Astrocyte (in vitro differentiated cells and primary cell): ENCODE data around the gene SPATA17.

Experiments
- EZH2 ChIP-seq: IDR thresholded peaks from 2 replicates; pipeline ENCODE4 v1.6.1; 2012; ENCODE audit warnings: mild to moderate bottlenecking, low read length, inconsistent platforms; ENCODE audit not compliant: insufficient read depth
- TF ChIP-seq, protein P1 (sequence below): IDR thresholded peaks from 2 replicates; pipeline ENCODE4 v1.5.1; 2011; ENCODE audit warnings: low read depth, mild to moderate bottlenecking, inconsistent platforms, low read length, moderate library complexity; ENCODE audit not compliant: insufficient read depth

DNA sequence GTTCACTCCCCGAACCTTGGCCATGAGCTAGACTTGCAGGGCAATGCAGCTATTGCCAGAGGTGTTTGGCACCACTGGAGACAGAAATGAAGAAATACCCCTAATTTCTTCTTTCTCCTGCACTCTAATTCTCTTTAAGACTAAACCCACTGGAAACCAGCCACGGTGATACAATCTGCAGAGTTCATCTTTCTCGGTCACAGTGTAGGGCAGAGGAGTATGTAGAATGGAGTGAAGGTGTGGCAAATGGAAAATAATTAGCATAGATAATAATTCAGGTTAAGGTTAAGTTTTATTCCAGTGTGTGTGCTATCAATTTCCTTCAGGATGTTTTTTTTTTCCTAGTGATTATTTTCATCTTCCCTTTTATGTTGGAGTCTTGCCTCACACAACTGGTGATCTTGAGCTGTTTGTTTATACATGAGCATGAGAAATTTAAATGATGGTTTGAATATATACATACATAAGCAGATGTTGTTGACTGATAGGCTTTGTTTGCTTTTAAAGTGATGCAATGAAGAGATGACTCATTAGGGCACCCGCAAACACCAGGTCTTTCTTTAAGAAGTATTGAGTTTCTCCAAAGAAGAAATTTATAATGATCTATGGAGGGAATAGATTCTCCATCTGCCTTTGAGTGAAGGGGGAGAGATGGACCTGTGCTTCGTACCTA lies 81.9 kb downstream of the SPATA17 start:
- TF ChIP-seq, protein P1, sequence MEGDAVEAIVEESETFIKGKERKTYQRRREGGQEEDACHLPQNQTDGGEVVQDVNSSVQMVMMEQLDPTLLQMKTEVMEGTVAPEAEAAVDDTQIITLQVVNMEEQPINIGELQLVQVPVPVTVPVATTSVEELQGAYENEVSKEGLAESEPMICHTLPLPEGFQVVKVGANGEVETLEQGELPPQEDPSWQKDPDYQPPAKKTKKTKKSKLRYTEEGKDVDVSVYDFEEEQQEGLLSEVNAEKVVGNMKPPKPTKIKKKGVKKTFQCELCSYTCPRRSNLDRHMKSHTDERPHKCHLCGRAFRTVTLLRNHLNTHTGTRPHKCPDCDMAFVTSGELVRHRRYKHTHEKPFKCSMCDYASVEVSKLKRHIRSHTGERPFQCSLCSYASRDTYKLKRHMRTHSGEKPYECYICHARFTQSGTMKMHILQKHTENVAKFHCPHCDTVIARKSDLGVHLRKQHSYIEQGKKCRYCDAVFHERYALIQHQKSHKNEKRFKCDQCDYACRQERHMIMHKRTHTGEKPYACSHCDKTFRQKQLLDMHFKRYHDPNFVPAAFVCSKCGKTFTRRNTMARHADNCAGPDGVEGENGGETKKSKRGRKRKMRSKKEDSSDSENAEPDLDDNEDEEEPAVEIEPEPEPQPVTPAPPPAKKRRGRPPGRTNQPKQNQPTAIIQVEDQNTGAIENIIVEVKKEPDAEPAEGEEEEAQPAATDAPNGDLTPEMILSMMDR, result no peak
- no peak for TF ChIP-seq EZH2
